ENCODE results near the gene UGT1A3. TPM values are rescaled to one million over a fixed set of nuclear protein-coding genes. Genes with fewer than 3 reads are reported as not detected.

The UGT1A3 gene
- total RNA-seq, 1 experiment from 2014 or later: 5.9 TPM

- Mint-ChIP-seq H3K27me3 (ENCODE audit: unreplicated experiment) (no peaks in the 10 kb centered on the region), H3K9me3 (ENCODE audit: low read depth, unreplicated experiment) (no peaks in the 10 kb centered on the region), H3K4me3 (ENCODE audit: low read depth, unreplicated experiment) (no peak overlapping the region), H3K27ac (ENCODE audit: unreplicated experiment) (no peak overlapping the region), H3K4me1 (ENCODE audit: low read depth, unreplicated experiment) (peaks cover 14% of the 10 kb centered on the region), H3K36me3 (ENCODE audit: insufficient read depth, unreplicated experiment) (no peaks in the 10 kb centered on the region)
- TF ChIP-seq CTCF (IDR thresholded peaks at IDR 0.05; ENCODE audit: unreplicated experiment): no peak
- BruUV-seq (replicated peaks): no TSS peak
- intact Hi-C loops (cut with micrococcal nuclease; ENCODE audit: unreplicated experiment): no loop called here
- CTCF ChIA-PET: no interaction called here
- no peak for DNase-seq
Observed at GRCh38 chr2:233798335-233799086, 69.7 kb downstream of the UGT1A3 start.

- TF ChIP-seq CTCF (IDR thresholded peaks at IDR 0.05; ENCODE audit: unreplicated experiment): no peak
- no peak overlapping the region for H3K4me3 Mint-ChIP-seq (ENCODE audit: low read depth, unreplicated experiment)
- CTCF ChIA-PET: no interaction called here
- intact Hi-C loops (cut with micrococcal nuclease; ENCODE audit: unreplicated experiment): no loop called here
- H3K36me3 Mint-ChIP-seq (ENCODE audit: insufficient read depth, unreplicated experiment): no peaks in the 10 kb centered on the region
- no peak overlapping the region for H3K27ac Mint-ChIP-seq (ENCODE audit: unreplicated experiment)
- no peak for DNase-seq
- no TSS peak for BruUV-seq (replicated peaks)
- H3K4me1 Mint-ChIP-seq (ENCODE audit: low read depth, unreplicated experiment): peaks cover 14% of the 10 kb centered on the region
- H3K27me3 Mint-ChIP-seq (ENCODE audit: unreplicated experiment): no peaks in the 10 kb centered on the region
- H3K9me3 Mint-ChIP-seq (ENCODE audit: low read depth, unreplicated experiment): no peaks in the 10 kb centered on the region
Observed at GRCh38 chr2:233799087-233799665, 70.3 kb downstream of the UGT1A3 start.

- intact Hi-C loops (cut with micrococcal nuclease; ENCODE audit: unreplicated experiment): no loop called here
- Mint-ChIP-seq H3K27ac (ENCODE audit: unreplicated experiment) (no peak overlapping the region), H3K4me1 (ENCODE audit: low read depth, unreplicated experiment) (peaks cover 14% of the 10 kb centered on the region), H3K9me3 (ENCODE audit: low read depth, unreplicated experiment) (no peaks in the 10 kb centered on the region), H3K27me3 (ENCODE audit: unreplicated experiment) (no peaks in the 10 kb centered on the region), H3K36me3 (ENCODE audit: insufficient read depth, unreplicated experiment) (no peaks in the 10 kb centered on the region), H3K4me3 (ENCODE audit: low read depth, unreplicated experiment) (no peak overlapping the region)
- no TSS peak for BruUV-seq (replicated peaks)
- DNase-seq: no peak
- TF ChIP-seq CTCF (IDR thresholded peaks at IDR 0.05; ENCODE audit: unreplicated experiment): no peak
- CTCF ChIA-PET: no interaction called here
Observed at GRCh38 chr2:233799716-233800115, 70.9 kb downstream of the UGT1A3 start.

GRCh38 chr2:233800208-233800607, 71.4 kb downstream of the UGT1A3 start:
- H3K27me3 Mint-ChIP-seq (ENCODE audit: unreplicated experiment): no peaks in the 10 kb centered on the region
- no TSS peak for BruUV-seq (replicated peaks)
- no peak overlapping the region for H3K27ac Mint-ChIP-seq (ENCODE audit: unreplicated experiment)

More at GRCh38 chr2:233800208-233800607, 71.4 kb downstream of the UGT1A3 start:
- Mint-ChIP-seq H3K9me3 (ENCODE audit: low read depth, unreplicated experiment) (no peaks in the 10 kb centered on the region), H3K36me3 (ENCODE audit: insufficient read depth, unreplicated experiment) (no peaks in the 10 kb centered on the region), H3K4me3 (ENCODE audit: low read depth, unreplicated experiment) (no peak overlapping the region), H3K4me1 (ENCODE audit: low read depth, unreplicated experiment) (peaks cover 14% of the 10 kb centered on the region)
- intact Hi-C loops (cut with micrococcal nuclease; ENCODE audit: unreplicated experiment): no loop called here
- no peak for DNase-seq
- CTCF ChIA-PET: no interaction called here
- TF ChIP-seq CTCF (IDR thresholded peaks at IDR 0.05; ENCODE audit: unreplicated experiment): no peak

Measured in Calu3 (cell line).